GM12892 (cell line): ENCODE measurements around the gene LOXL3. TPM values are rescaled to one million over a fixed set of nuclear protein-coding genes. Genes with fewer than 3 reads are reported as not detected.

ENCODE experiments used
- DNase-seq: peaks from one replicate; pipeline ENCODE4 v3.0.0; 2011; ENCODE audit not compliant: insufficient read length
- FAIRE-seq: peaks from 2 replicates; lab custom pipeline; 2011; peaks lifted over from hg19 to GRCh38; lab: Jason Lieb, UNC
- POLR2A ChIP-seq: IDR thresholded peaks from 2 replicates; pipeline ENCODE4 v1.6.1; 2011; ENCODE audit warnings: low read depth, low read length, control low read depth
- POLR2AphosphoS5 ChIP-seq: IDR thresholded peaks from 2 replicates; pipeline ENCODE4 v1.6.1; 2011; ENCODE audit warnings: low read depth, low read length, control low read depth
- TAF1 ChIP-seq: IDR thresholded peaks from 2 replicates; pipeline ENCODE4 v1.6.1; 2011; ENCODE audit warnings: low read depth, mild to moderate bottlenecking, control low read depth, low read length, borderline replicate concordance
- polyA plus RNA-seq: library from polyadenylated mRNA; unstranded; fragments of >200 nt; gene quantifications from one replicate; pipeline ENCODE4 v1.2.1, GENCODE V29; 2012; ENCODE audit warnings: missing spikeins, inconsistent platforms; ENCODE audit not compliant: missing spikeins

LOXL3 gene, protein sequence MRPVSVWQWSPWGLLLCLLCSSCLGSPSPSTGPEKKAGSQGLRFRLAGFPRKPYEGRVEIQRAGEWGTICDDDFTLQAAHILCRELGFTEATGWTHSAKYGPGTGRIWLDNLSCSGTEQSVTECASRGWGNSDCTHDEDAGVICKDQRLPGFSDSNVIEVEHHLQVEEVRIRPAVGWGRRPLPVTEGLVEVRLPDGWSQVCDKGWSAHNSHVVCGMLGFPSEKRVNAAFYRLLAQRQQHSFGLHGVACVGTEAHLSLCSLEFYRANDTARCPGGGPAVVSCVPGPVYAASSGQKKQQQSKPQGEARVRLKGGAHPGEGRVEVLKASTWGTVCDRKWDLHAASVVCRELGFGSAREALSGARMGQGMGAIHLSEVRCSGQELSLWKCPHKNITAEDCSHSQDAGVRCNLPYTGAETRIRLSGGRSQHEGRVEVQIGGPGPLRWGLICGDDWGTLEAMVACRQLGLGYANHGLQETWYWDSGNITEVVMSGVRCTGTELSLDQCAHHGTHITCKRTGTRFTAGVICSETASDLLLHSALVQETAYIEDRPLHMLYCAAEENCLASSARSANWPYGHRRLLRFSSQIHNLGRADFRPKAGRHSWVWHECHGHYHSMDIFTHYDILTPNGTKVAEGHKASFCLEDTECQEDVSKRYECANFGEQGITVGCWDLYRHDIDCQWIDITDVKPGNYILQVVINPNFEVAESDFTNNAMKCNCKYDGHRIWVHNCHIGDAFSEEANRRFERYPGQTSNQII
- polyA plus RNA-seq = 21.0 TPM

DNA sequence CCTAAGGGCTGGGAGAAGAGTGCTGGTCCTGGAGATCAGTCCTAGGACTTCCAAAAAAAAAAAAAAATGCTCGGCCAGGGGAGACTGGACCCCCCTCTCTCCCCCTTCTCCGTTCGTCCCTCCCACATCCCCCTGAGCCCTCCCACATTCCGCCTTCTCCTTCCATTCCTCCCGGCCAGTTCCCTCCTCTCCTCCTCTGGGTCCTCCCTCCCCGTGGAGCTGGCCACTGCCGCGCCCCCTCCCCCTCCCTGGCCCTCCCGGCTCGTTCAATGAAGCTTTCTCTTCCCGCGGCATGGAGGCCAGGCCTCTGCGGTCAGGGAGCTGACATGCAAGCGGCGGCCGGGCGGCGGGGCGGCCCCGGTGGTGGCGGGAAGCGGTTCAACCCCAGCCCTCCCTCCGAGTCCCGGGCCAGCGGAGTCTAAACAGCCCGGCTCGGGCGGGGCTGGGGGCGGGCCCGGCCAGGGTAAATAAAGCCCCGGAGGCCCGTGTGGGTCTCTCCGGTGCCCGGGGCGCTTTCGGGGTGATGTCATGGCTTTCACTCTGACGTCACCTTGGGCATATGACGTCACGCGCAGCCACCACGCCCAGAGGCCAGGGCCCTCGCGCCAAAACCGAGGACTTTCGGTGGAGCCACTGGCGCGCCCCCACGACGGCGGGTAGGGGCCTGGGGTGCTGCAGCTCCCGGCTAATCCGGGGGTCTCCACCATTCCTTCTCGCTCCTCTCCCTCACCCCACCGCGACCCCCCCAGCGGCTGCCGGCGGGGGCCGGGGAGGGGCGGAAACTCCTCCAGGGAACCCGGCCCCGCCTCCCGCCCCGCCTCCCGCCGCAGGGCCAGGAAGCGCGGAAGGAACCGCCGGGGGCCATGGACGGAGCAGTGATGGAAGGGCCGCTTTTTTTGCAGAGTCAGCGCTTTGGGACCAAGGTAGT, at the start of gene LOXL3, which contains the start of gene DOK1:
TSS of gene LOXL3 (minus strand) at position 51 of the 928 bp plus-strand sequence. CDS start 1,308 bp downstream, outside the sequence.
TSS of gene DOK1 (plus strand) at position 829 of the 928 bp plus-strand sequence. CDS start at position 864, 35 bp downstream.
- DNase-seq = peak; percentile 87
- TF ChIP-seq POLR2A = peak; percentile 35
- TF ChIP-seq TAF1 = no peak
- peak; percentile 53 for FAIRE-seq

DNA sequence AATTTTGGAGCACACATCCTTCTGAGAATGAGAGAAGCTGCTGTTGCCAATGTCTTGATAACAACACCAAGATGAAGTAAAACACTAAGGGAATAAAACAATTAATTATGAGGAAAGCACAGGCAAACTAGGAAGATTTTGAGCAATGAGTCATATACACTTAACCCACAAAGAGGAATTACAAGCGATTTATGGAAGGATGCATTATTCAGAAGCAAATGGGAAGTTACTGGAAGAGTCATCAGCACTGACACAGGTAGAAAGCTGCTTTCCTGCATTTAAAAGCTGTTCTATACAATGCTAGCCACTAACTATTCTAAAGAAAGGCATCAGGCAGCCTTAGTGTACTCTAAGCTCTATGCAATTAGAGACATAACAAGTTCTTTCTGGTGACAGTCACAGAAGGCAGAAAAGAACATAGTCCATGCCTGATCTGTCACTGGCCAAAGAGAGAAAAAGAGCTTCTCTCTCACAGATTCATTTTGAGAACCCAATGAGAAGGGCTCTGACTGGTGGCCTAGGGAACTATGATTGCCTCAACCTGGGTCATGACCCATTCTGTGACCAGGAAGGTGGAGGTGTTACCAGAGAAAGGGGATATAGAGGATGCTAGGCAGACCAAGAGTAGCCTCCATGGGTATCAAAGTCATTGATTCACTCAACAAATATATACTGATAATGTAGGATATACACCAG, 49.0 kb upstream of the LOXL3 start:
- no peak for FAIRE-seq
- TF ChIP-seq POLR2A (no peak), POLR2AphosphoS5 (no peak), TAF1 (no peak)
- DNase-seq = no peak

DNA sequence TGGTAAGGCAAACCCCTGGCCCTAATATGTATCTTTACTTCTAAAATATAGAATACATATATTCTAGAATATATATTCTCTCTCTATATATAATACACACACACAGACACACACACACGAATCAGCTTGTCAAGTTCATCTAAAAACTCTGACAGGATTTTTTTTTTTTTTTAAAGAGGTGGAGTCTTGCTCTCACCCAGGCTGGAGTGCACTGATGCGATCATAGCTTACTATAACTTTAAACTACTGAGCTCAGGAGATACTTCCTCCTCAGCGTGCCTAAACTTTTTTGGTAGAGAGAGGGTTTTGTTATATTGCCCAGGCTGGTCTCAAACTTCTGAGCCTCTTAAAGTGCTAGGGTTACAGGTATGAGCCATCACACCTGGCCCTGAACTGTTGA, 45.9 kb upstream of the LOXL3 start:
- TF ChIP-seq POLR2A = no peak
- TF ChIP-seq TAF1 = no peak
- TF ChIP-seq POLR2AphosphoS5 = no peak
- FAIRE-seq (no peak), DNase-seq (no peak)

DNA sequence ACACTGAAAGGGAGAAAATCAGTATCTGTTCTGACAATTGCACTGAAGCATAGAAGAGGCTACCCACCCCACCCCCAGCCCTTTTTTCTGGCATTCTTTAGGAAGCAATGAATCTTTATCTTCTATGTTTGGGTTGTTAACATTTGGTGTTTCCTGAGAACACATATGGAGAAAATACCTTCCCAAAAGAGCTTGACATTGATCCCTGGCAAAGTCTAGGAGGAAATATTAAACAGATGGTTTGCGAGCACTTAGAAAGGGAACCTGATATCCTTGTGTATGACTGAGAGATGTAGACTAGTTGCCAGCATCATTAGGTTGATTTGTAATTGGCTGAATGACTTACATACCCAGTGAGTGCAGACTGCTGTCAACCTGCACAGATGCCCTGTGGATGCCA, 43.7 kb upstream of the LOXL3 start:
- FAIRE-seq (no peak), DNase-seq (no peak)
- TF ChIP-seq TAF1 (no peak), POLR2AphosphoS5 (no peak), POLR2A (no peak)

DNA sequence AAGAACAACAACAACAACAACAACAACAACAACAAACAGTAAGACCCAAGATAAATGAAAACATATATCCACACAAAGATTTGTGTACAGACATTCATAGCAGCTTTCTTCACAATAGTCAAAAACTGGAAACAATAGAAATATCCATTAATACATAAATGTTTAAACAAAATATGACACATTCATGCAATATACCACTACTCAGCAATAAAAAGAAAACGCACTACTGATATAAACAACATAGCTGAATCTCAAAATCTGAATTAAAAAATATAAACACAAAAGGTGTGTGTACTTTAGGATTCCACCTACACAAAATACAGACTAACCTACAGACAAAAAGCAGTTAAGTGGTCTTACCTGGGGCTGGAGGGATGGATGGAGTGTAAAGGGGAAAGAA, 42.8 kb upstream of the LOXL3 start:
- no peak for FAIRE-seq
- TF ChIP-seq POLR2AphosphoS5 = no peak
- TF ChIP-seq TAF1 = no peak
- no peak for TF ChIP-seq POLR2A
- no peak for DNase-seq

DNA sequence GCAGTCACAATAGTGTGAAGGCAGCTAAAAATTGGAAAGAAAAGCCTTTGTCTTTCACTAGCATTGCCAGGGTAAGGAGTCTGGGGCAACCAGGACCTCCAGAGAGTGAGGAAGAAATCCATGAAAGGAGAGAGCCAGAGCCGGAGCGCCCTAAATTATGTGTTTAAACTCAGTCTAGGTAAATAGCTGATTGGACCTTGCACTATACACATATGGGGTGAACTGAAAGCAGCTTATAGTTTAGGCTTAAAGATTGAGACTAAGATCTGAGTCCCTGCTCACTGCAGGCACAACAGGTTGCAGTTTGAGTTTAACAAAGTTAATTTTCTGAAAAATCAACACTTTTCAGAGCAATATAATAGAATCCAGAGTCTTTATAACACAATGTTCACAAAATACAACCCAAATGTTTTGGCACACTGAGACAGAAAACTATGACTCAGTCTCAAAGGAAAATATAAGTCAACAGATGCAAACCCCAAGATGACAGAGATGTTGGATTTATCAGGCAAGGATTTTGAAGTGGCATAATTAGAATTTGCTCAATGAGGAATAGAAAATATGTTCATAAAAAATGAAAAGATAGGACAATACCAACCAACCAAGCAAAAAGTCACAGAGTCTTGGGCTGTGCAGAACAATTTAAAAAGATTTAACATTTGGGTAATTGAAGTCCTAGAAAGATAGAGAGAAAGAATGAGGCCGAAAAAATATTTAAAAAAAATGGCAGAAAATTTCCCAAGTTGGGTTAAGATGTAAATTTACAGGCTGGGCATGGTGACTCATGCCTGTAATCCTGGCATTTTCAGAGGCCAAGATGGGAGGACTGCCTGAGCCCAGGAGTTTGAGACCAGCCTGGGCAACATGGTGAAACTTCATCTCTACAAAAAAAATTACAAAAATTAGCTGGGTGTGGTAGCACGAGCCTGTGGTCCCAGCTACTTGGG, 40.4 kb upstream of the LOXL3 start:
- FAIRE-seq (no peak), DNase-seq (no peak)
- TF ChIP-seq POLR2AphosphoS5 (no peak), TAF1 (no peak), POLR2A (no peak)

DNA sequence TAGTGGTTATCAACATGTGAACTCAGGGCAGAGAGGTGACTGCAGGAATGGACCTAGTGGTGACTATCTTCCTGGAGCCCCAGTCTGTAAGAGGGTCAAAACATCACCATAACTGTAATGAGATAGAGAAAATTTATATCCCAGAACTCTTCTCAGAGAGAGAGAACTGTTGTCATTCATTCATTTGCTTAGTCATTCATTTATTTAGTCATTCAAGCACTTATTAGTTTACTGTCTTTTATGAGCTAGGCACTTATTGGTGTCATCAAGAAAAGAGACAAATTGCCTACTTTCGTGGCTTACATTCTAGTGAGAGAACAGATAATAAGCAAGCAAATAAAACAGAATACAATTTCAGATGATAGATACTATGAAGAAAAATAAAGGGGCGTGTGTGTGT, 34.9 kb upstream of the LOXL3 start:
- FAIRE-seq (no peak), DNase-seq (no peak)
- no peak for TF ChIP-seq TAF1
- TF ChIP-seq POLR2AphosphoS5 = no peak
- TF ChIP-seq POLR2A = no peak

DNA sequence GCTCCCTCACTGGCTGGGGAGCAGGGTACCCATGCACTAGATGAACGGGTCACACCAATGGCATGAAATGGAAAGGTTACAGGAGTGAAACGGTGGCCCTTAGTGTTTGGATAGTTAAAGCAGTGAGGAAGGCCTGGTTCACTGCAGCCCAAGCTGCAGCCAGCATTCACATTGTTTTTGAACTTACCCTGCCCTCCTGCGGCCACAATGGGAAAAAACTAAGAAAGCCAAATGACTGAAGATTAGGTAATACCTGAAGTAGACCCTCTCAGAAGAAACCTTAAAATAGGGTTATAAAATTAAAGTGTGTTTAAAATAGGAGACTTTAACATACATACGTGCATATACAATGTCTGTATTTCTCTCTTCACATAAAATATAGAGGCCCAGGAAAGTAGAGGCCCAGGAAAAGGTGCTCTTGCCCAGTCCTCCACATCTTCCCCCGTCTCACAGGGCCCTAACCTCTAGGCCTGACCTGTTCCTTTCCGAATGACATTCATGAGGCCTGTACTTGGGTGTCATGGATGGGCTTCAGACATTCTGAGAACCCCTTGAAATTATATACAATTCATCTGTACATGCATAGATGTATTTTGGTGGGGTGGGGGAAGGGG, 34.0 kb upstream of the LOXL3 start:
- peak; percentile 43 for DNase-seq
- peak; percentile 84 for FAIRE-seq
- TF ChIP-seq POLR2A = no peak
- no peak for TF ChIP-seq POLR2AphosphoS5
- TF ChIP-seq TAF1 = no peak

DNA sequence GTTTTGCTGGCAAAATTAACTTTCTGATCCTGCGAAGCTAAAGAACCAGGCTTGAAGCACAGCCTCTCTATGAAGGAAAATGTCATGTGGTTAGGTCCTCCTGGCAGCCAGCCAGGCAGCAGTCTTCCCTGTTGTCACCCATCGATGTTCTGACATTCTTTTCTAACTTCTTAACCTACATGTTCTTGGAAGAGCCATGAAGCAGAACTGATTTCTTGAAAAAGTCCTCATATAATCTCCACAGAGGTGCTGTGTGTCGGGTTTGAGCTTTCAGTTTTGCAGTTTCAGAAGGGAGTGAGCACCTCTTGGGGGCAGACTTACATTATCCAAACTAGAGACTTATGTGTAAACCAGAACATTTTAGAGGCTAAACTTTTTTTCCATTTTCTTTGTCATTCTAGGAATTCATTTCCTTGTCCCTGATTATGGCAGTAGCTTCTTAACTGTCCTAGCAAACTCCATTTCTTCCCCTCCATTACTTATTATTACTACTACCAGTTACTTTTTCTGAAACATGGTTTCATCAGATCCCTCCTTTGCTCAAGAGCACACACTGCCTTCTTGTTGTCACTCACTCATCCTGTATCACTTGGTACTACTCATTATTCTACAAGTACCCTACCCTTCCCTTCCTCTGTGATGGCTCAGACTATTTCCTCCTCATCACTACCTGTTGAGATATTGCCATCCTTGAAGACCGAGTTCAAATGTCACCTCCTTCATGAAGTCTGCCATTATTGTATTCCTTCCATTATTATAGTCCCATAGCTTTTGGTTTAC, 31.9 kb upstream of the LOXL3 start:
- DNase-seq (no peak), FAIRE-seq (peak; percentile 70)
- TF ChIP-seq POLR2A = no peak
- TF ChIP-seq TAF1 = no peak
- TF ChIP-seq POLR2AphosphoS5 = no peak
